ENCODE data around the gene PLPPR5.

The PLPPR5 gene

GRCh38 chr1:98937347-98937746, 67.3 kb downstream of the PLPPR5 start:
- Histone ChIP-seq H2BK120ac (ENCODE audit: low read depth, low read length) (no peak overlapping the region), H3K36me3 (replicated peaks in 1 of 2; ENCODE audit: control insufficient read depth in 2 of 2, insufficient read depth in 2 of 2, low read length in 2 of 2) (no peaks in the 10 kb centered on the region), H3K79me1 (ENCODE audit: low read depth, low read length) (no peaks in the 10 kb centered on the region), H3K27ac (replicated peaks; ENCODE audit: low read length) (no peak overlapping the region), H2AFZ (ENCODE audit: low read length) (no peak overlapping the region), H3K4ac (ENCODE audit: low read length) (no peak overlapping the region), H2AK5ac (ENCODE audit: low read depth, low read length) (no peak overlapping the region), H2BK5ac (ENCODE audit: low read length) (no peak overlapping the region), H3K9ac (ENCODE audit: low read depth, low read length, poor library complexity) (no peak overlapping the region), H3K4me3 (ENCODE audit: low read length in 2 of 2) (no peak overlapping the region), H3K18ac (ENCODE audit: low read length) (no peak overlapping the region), H3K27me3 (ENCODE audit: control insufficient read depth in 3 of 3, insufficient read depth in 3 of 3, low read depth in 1 of 3, low read length in 3 of 3) (no peaks in the 10 kb centered on the region), H3K14ac (ENCODE audit: low read length) (no peak overlapping the region), H4K91ac (ENCODE audit: low read depth, low read length, poor library complexity) (no peak overlapping the region), H4K8ac (ENCODE audit: low read depth, low read length) (no peak overlapping the region), H3K4me2 (ENCODE audit: insufficient read depth, low read length, poor library complexity, severe bottlenecking) (no peak overlapping the region), H2BK12ac (ENCODE audit: low read length) (no peak overlapping the region), H3K23ac (ENCODE audit: low read depth, low read length, poor library complexity) (no peak overlapping the region), H3K9me3 (replicated peaks in 1 of 2; ENCODE audit: control insufficient read depth in 2 of 2, insufficient read depth in 1 of 2, low read depth in 1 of 2, low read length in 2 of 2) (peaks cover 0 to 3% of the 10 kb centered on the region in 2 donors), H2BK15ac (ENCODE audit: low read length) (no peak overlapping the region), H3K4me1 (ENCODE audit: control insufficient read depth in 2 of 2, insufficient read depth in 1 of 2, low read depth in 1 of 2, low read length in 2 of 2) (no peaks in the 10 kb centered on the region)
- no peak for DNase-seq (ENCODE audit: low spot score)

- Histone ChIP-seq H2AK5ac (ENCODE audit: low read depth, low read length) (no peak overlapping the region), H3K18ac (ENCODE audit: low read length) (no peak overlapping the region), H3K9me3 (replicated peaks in 1 of 2; ENCODE audit: control insufficient read depth in 2 of 2, insufficient read depth in 1 of 2, low read depth in 1 of 2, low read length in 2 of 2) (peaks cover 0 to 2% of the 10 kb centered on the region in 2 donors), H3K23ac (ENCODE audit: low read depth, low read length, poor library complexity) (no peak overlapping the region), H3K9ac (ENCODE audit: low read depth, low read length, poor library complexity) (no peak overlapping the region), H2BK5ac (ENCODE audit: low read length) (no peak overlapping the region), H4K91ac (ENCODE audit: low read depth, low read length, poor library complexity) (no peak overlapping the region), H3K27ac (replicated peaks; ENCODE audit: low read length) (no peak overlapping the region), H3K14ac (ENCODE audit: low read length) (no peak overlapping the region), H3K27me3 (ENCODE audit: control insufficient read depth in 3 of 3, insufficient read depth in 3 of 3, low read depth in 1 of 3, low read length in 3 of 3) (no peaks in the 10 kb centered on the region), H2BK15ac (ENCODE audit: low read length) (no peak overlapping the region), H3K4me3 (ENCODE audit: low read length in 2 of 2) (no peak overlapping the region), H3K79me1 (ENCODE audit: low read depth, low read length) (no peaks in the 10 kb centered on the region), H4K8ac (ENCODE audit: low read depth, low read length) (no peak overlapping the region), H3K36me3 (replicated peaks in 1 of 2; ENCODE audit: control insufficient read depth in 2 of 2, insufficient read depth in 2 of 2, low read length in 2 of 2) (no peaks in the 10 kb centered on the region), H3K4me2 (ENCODE audit: insufficient read depth, low read length, poor library complexity, severe bottlenecking) (no peak overlapping the region), H3K4me1 (ENCODE audit: control insufficient read depth in 2 of 2, insufficient read depth in 1 of 2, low read depth in 1 of 2, low read length in 2 of 2) (peaks cover 0 to 1% of the 10 kb centered on the region in 2 donors), H2BK12ac (ENCODE audit: low read length) (no peak overlapping the region), H2BK120ac (ENCODE audit: low read depth, low read length) (no peak overlapping the region), H2AFZ (ENCODE audit: low read length) (no peak overlapping the region), H3K4ac (ENCODE audit: low read length) (no peak overlapping the region)
- DNase-seq (ENCODE audit: low spot score), result no peak
- WGBS, 2 donors (ENCODE audit: extremely low coverage in 2 of 2, insufficient read length in 2 of 2, insufficient replicate concordance in 1 of 2), result no CpG with 5 or more reads among the region's 5 CpGs
Observed at GRCh38 chr1:98932184-98932583, 72.5 kb downstream of the PLPPR5 start.

GRCh38 chr1:98931128-98931835, 73.4 kb downstream of the PLPPR5 start:
- WGBS, 2 donors (ENCODE audit: extremely low coverage in 2 of 2, insufficient read length in 2 of 2, insufficient replicate concordance in 1 of 2), result no CpG with 5 or more reads among the region's 8 CpGs
- peaks cover 0 to 1% of the 10 kb centered on the region in 2 donors for H3K4me1 ChIP-seq (ENCODE audit: control insufficient read depth in 2 of 2, insufficient read depth in 1 of 2, low read depth in 1 of 2, low read length in 2 of 2)
- no peak overlapping the region for H2BK12ac ChIP-seq (ENCODE audit: low read length)
- no peak overlapping the region for H2BK120ac ChIP-seq (ENCODE audit: low read depth, low read length)
- H2AFZ ChIP-seq (ENCODE audit: low read length), result no peak overlapping the region
- H3K27ac ChIP-seq (replicated peaks; ENCODE audit: low read length), result no peak overlapping the region
- no peaks in the 10 kb centered on the region for H3K27me3 ChIP-seq (ENCODE audit: control insufficient read depth in 3 of 3, insufficient read depth in 3 of 3, low read depth in 1 of 3, low read length in 3 of 3)
- no peak overlapping the region for H3K4me2 ChIP-seq (ENCODE audit: insufficient read depth, low read length, poor library complexity, severe bottlenecking)
- no peak overlapping the region for H4K91ac ChIP-seq (ENCODE audit: low read depth, low read length, poor library complexity)
- H3K18ac ChIP-seq (ENCODE audit: low read length), result no peak overlapping the region
- no peak overlapping the region for H3K4me3 ChIP-seq (ENCODE audit: low read length in 2 of 2)
- no peaks in the 10 kb centered on the region for H3K79me1 ChIP-seq (ENCODE audit: low read depth, low read length)
- no peak overlapping the region for H2BK15ac ChIP-seq (ENCODE audit: low read length)
- no peak overlapping the region for H2AK5ac ChIP-seq (ENCODE audit: low read depth, low read length)
- no peak overlapping the region for H3K23ac ChIP-seq (ENCODE audit: low read depth, low read length, poor library complexity)
- no peak overlapping the region for H3K4ac ChIP-seq (ENCODE audit: low read length)
- no peak overlapping the region for H3K14ac ChIP-seq (ENCODE audit: low read length)
- no peak overlapping the region for H2BK5ac ChIP-seq (ENCODE audit: low read length)
- H3K36me3 ChIP-seq (replicated peaks in 1 of 2; ENCODE audit: control insufficient read depth in 2 of 2, insufficient read depth in 2 of 2, low read length in 2 of 2), result no peaks in the 10 kb centered on the region
- peaks cover 0 to 3% of the 10 kb centered on the region in 2 donors for H3K9me3 ChIP-seq (replicated peaks in 1 of 2; ENCODE audit: control insufficient read depth in 2 of 2, insufficient read depth in 1 of 2, low read depth in 1 of 2, low read length in 2 of 2)
- no peak overlapping the region for H3K9ac ChIP-seq (ENCODE audit: low read depth, low read length, poor library complexity)
- DNase-seq (ENCODE audit: low spot score), result no peak
- H4K8ac ChIP-seq (ENCODE audit: low read depth, low read length), result no peak overlapping the region

- Histone ChIP-seq H3K36me3 (replicated peaks in 1 of 2; ENCODE audit: control insufficient read depth in 2 of 2, insufficient read depth in 2 of 2, low read length in 2 of 2) (no peaks in the 10 kb centered on the region), H2BK15ac (ENCODE audit: low read length) (no peak overlapping the region), H4K91ac (ENCODE audit: low read depth, low read length, poor library complexity) (no peak overlapping the region), H3K9me3 (replicated peaks in 1 of 2; ENCODE audit: control insufficient read depth in 2 of 2, insufficient read depth in 1 of 2, low read depth in 1 of 2, low read length in 2 of 2) (peaks cover 0 to 3% of the 10 kb centered on the region in 2 donors), H3K18ac (ENCODE audit: low read length) (no peak overlapping the region), H2BK120ac (ENCODE audit: low read depth, low read length) (no peak overlapping the region), H3K9ac (ENCODE audit: low read depth, low read length, poor library complexity) (no peak overlapping the region), H2BK12ac (ENCODE audit: low read length) (no peak overlapping the region), H2BK5ac (ENCODE audit: low read length) (no peak overlapping the region), H3K27me3 (ENCODE audit: control insufficient read depth in 3 of 3, insufficient read depth in 3 of 3, low read depth in 1 of 3, low read length in 3 of 3) (no peaks in the 10 kb centered on the region), H2AFZ (ENCODE audit: low read length) (no peak overlapping the region), H3K14ac (ENCODE audit: low read length) (no peak overlapping the region), H3K4me3 (ENCODE audit: low read length in 2 of 2) (no peak overlapping the region), H4K8ac (ENCODE audit: low read depth, low read length) (no peak overlapping the region), H3K4ac (ENCODE audit: low read length) (no peak overlapping the region), H3K79me1 (ENCODE audit: low read depth, low read length) (no peaks in the 10 kb centered on the region), H3K27ac (replicated peaks; ENCODE audit: low read length) (no peak overlapping the region), H3K4me2 (ENCODE audit: insufficient read depth, low read length, poor library complexity, severe bottlenecking) (no peak overlapping the region), H3K23ac (ENCODE audit: low read depth, low read length, poor library complexity) (no peak overlapping the region), H3K4me1 (ENCODE audit: control insufficient read depth in 2 of 2, insufficient read depth in 1 of 2, low read depth in 1 of 2, low read length in 2 of 2) (peaks cover 0 to 1% of the 10 kb centered on the region in 2 donors), H2AK5ac (ENCODE audit: low read depth, low read length) (no peak overlapping the region)
- no peak for DNase-seq (ENCODE audit: low spot score)
- WGBS, 2 donors (ENCODE audit: extremely low coverage in 2 of 2, insufficient read length in 2 of 2, insufficient replicate concordance in 1 of 2), result no CpG with 5 or more reads among the region's 1 CpG
Observed at GRCh38 chr1:98929437-98929836, 75.2 kb downstream of the PLPPR5 start.

Data from neuronal stem cell (in vitro differentiated cells).